Right lobe of liver (tissue), 6 donors: ENCODE data around the gene ACBD6. TPM values are rescaled to one million over a fixed set of nuclear protein-coding genes. Genes with fewer than 3 reads are reported as not detected.
"Not testable (repeated sequence)": the region's sequence is repeated elsewhere in the genome, so short reads cannot be mapped to it uniquely, and the experiment has no call there.

Experiments
- ATAC-seq, 4 donors: fragments of 200-7000 bp; cut with Tn5 transposase; one replicate each; pipeline ENCODE4 v1.9.1; 2020; ENCODE audit warnings: mild to moderate bottlenecking in 4 of 4, moderate library complexity in 4 of 4
- DNase-seq, 3 donors: peaks; one replicate each; pipeline ENCODE4 v3.0.0-alpha.2; 2020
- H3K27ac ChIP-seq, 3 donors: fragments of 200-600 bp; one replicate each; pipeline ENCODE4 v1.8.0; 2022
- H3K27me3 ChIP-seq, 2 donors: fragments of 200-600 bp; one replicate each; pipeline ENCODE4 v1.8.0; 2022
- H3K36me3 ChIP-seq, 4 donors: fragments of 200-600 bp; sonication (generic) in 1 of 4; one replicate each; pipeline versions ENCODE4 v1.5.1 to v1.8.0; 2017 to 2022; ENCODE audit warnings: control low read depth in 1 of 4
- H3K4me1 ChIP-seq, 4 donors: fragments of 200-600 bp; sonication (generic) in 1 of 4; one replicate each; pipeline versions ENCODE4 v1.5.1 to v1.8.0; 2017 to 2022; ENCODE audit warnings: control low read depth in 1 of 4
- H3K4me3 ChIP-seq, 3 donors: fragments of 200-600 bp; one replicate each; pipeline ENCODE4 v1.8.0; 2022
- H3K9me3 ChIP-seq, 4 donors: fragments of 200-600 bp; sonication (generic) in 1 of 4; one replicate each; pipeline versions ENCODE4 v1.5.1 to v1.8.0; 2017 to 2022; ENCODE audit warnings: control low read depth in 1 of 4
- CTCF ChIP-seq, 4 donors: fragments of 200-600 bp in 3 of 4; fragments of 450-650 bp in 1 of 4; IDR thresholded peaks; one replicate each; pipeline versions ENCODE4 v1.5.1 to v1.8.0; 2016 to 2022; ENCODE audit warnings: antibody characterized with exemption in 4 of 4, mild to moderate bottlenecking in 2 of 4
- POLR2A ChIP-seq: fragments of 450-650 bp; IDR thresholded peaks from one replicate; pipeline ENCODE4 v1.6.1; 2017; ENCODE audit warnings: antibody characterized with exemption, mild to moderate bottlenecking
- WGBS: methylation state at CpG from one replicate; pipeline ENCODE4 v1.1.6; 2018; ENCODE audit warnings: low coverage, low lambda C conversion rate; ENCODE audit not compliant: insufficient coverage; ENCODE audit errors: missing lambda C conversion rate; 5-methylcytosine and 5-hydroxymethylcytosine counted together
- intact Hi-C, 2 donors: fragments of 100-400 bp; cut with DNase I; formaldehyde crosslinking; loops; one replicate each; pipeline versions ENCODE4 v1.11.2 to v1.14.1; 2022
- long read RNA-seq: library from polyadenylated mRNA; unstranded; transcript quantifications from one replicate; pipeline ENCODE4 v2.0.0, GENCODE V29; 2019
- total RNA-seq, 6 experiments: library from RNA; depleted of rRNA in 2 of 6; stranded (reverse); fragments of >200 nt in 2 of 6; fragmentation: NEBNext Ultra II Directional in 3 of 6; extraction: Animal tissue kit (Norgen Biotek cat#: 25700) in 3 of 6; gene quantifications; one replicate each; pipeline versions ENCODE4 v1.1.0 to v1.2.4, GENCODE V29; 2016 to 2023
- donor health status: DM: no; HTN: yes; CAD: no.
- donor health status: DM: no; HTN: no; CAD: no.
- donor health status: DM: no; HTN: no; CAD: no.
- donor health status: DM: no; HTN: yes; CAD: no.
- donor health status: DM: no; HTN: yes; CAD: no.

Gene ACBD6
- 10 to 100 TPM in 4 of 6 experiments, 1 to 10 TPM in 2; 9.5 to 18.9 (median 11.5) TPM for total RNA-seq
- long read RNA-seq, partial matches to known transcripts = 0 of 3 reads
- long read RNA-seq, other reads (novel, unspliced or antisense) = 1 of 3 reads

GRCh38 chr1:180502361-180503279, at the start of gene ACBD6:
Gene ACBD6 (minus strand): TSS chr1:180502577. CDS start chr1:180502266, 311 bp downstream.
- 2% methylated on average over 26 of the region's 83 CpGs for WGBS
- intact Hi-C loops = no loop called here

GRCh38 chr1:180551997-180552396, 49.6 kb upstream of the ACBD6 start:
- DNase-seq (no peak), ATAC-seq (no peak)
- intact Hi-C loops = no loop called here
- no peaks in the 10 kb centered on the region for H3K36me3 ChIP-seq
- H3K4me1 ChIP-seq = no peaks in the 10 kb centered on the region
- TF ChIP-seq CTCF (IDR thresholded peaks at IDR 0.05) (no peak), POLR2A (no peak)
- WGBS = 50% methylated on average over 1 of the region's 1 CpG
- no peak overlapping the region for H3K4me3 ChIP-seq
- no peaks in the 10 kb centered on the region for H3K27me3 ChIP-seq
- no peaks in the 10 kb centered on the region for H3K9me3 ChIP-seq
- no peak overlapping the region for H3K27ac ChIP-seq

More at GRCh38 chr1:180502361-180503279, at the start of gene ACBD6:
- DNase-seq = peak; percentile 79 to 87 (median 84)
- Histone ChIP-seq H3K36me3 (no peaks in the 10 kb centered on the region), H3K4me3 (peak within 1 kb of the TSS; percentile 76 to 90 (median 90)), H3K9me3 (no peaks in the 10 kb centered on the region), H3K27ac (peak within 1 kb of the TSS; percentile 80 to 91 (median 91)), H3K4me1 (peaks cover 0 to 7% (median 2%) of the 10 kb centered on the region in 4 donors), H3K27me3 (no peaks in the 10 kb centered on the region)
- TF ChIP-seq POLR2A = peak; percentile 63
- no peak for TF ChIP-seq CTCF (IDR thresholded peaks at IDR 0.05)
- ATAC-seq = peak; percentile 89 to 92 (median 92)

GRCh38 chr1:180550241-180550640, 47.9 kb upstream of the ACBD6 start:
- intact Hi-C loops = no loop called here
- no peaks in the 10 kb centered on the region for H3K9me3 ChIP-seq

GRCh38 chr1:180549770-180550169, 47.4 kb upstream of the ACBD6 start:
- H3K27ac ChIP-seq, ATAC-seq, H3K4me3 ChIP-seq, H3K9me3 ChIP-seq, DNase-seq, H3K4me1 ChIP-seq, H3K27me3 ChIP-seq, intact Hi-C loops, H3K36me3 ChIP-seq: not testable (repeated sequence)
- WGBS = 68% methylated on average over 5 of the region's 8 CpGs

More at GRCh38 chr1:180550241-180550640, 47.9 kb upstream of the ACBD6 start:
- no peak overlapping the region for H3K27ac ChIP-seq
- 65% methylated on average over 3 of the region's 3 CpGs for WGBS
- no peaks in the 10 kb centered on the region for H3K36me3 ChIP-seq
- H3K4me1 ChIP-seq = no peaks in the 10 kb centered on the region
- TF ChIP-seq CTCF (IDR thresholded peaks at IDR 0.05) (no peak), POLR2A (no peak)
- no peak for DNase-seq
- no peaks in the 10 kb centered on the region for H3K27me3 ChIP-seq
- H3K4me3 ChIP-seq = no peak overlapping the region
- no peak for ATAC-seq

GRCh38 chr1:180548686-180549317, 46.4 kb upstream of the ACBD6 start:
- H3K36me3 ChIP-seq = no peaks in the 10 kb centered on the region
- H3K9me3 ChIP-seq = no peaks in the 10 kb centered on the region
- peaks cover 0 to 4% (median 0%) of the 10 kb centered on the region in 4 donors for H3K4me1 ChIP-seq
- WGBS = 76% methylated on average over 7 of the region's 7 CpGs
- no peak for DNase-seq
- H3K27ac ChIP-seq = no peak overlapping the region
- intact Hi-C loops = no loop called here
- H3K4me3 ChIP-seq = no peak overlapping the region
- no peak for TF ChIP-seq POLR2A
- TF ChIP-seq CTCF (IDR thresholded peaks at IDR 0.05) = no peak
- no peaks in the 10 kb centered on the region for H3K27me3 ChIP-seq
- ATAC-seq = no peak
